ENCODE results near the gene NCOA3. TPM values are rescaled to one million over a fixed set of nuclear protein-coding genes. Genes with fewer than 3 reads are reported as not detected.

The NCOA3 gene
- total and polyA plus RNA-seq, 7 donors: 4.8 to 51.0 (median 22.8) TPM

DNA sequence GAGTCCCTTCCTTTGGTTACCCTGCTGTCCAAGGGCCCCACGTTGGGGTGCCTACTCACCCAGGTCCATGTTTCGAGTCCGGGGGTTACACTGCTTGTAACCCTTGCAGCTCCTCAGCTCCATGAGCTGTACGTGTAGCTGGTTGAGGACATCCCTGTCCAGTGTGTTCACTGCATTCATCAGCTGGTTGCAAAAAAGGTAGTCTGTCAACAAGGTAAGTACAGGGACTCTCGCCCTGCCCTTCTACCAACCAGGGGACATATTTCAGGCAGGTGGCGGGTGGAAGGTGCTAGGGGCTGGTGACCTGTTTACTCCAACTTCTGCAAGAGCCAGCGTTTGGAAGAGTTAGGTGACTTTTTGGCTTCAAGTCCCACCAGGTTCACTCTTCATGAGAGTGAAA, 160.0 kb downstream of the NCOA3 start:
- 92% methylated on average over 7 of the region's 7 CpGs for WGBS, 2 donors
- TF ChIP-seq EP300 (IDR thresholded peaks at IDR 0.05): no peak
- TF ChIP-seq, protein P1, sequence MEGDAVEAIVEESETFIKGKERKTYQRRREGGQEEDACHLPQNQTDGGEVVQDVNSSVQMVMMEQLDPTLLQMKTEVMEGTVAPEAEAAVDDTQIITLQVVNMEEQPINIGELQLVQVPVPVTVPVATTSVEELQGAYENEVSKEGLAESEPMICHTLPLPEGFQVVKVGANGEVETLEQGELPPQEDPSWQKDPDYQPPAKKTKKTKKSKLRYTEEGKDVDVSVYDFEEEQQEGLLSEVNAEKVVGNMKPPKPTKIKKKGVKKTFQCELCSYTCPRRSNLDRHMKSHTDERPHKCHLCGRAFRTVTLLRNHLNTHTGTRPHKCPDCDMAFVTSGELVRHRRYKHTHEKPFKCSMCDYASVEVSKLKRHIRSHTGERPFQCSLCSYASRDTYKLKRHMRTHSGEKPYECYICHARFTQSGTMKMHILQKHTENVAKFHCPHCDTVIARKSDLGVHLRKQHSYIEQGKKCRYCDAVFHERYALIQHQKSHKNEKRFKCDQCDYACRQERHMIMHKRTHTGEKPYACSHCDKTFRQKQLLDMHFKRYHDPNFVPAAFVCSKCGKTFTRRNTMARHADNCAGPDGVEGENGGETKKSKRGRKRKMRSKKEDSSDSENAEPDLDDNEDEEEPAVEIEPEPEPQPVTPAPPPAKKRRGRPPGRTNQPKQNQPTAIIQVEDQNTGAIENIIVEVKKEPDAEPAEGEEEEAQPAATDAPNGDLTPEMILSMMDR (IDR thresholded peaks at IDR 0.05): no peak
- no peak for TF ChIP-seq POLR2A (IDR thresholded peaks at IDR 0.05)
- no peak for TF ChIP-seq POLR2AphosphoS5 (IDR thresholded peaks at IDR 0.05)
- intact Hi-C loops (cut with DNase I): loop anchor here (5.0 kb wide), 2 partner anchors 66 to 126 kb away; partner anchors contain the start of gene SULF2
- Histone ChIP-seq H3K36me3 (peaks cover 0 to 78% (median 12%) of the 10 kb centered on the region in 4 donors), H3K27me3 (no peaks in the 10 kb centered on the region), H3K27ac (no peak overlapping the region), H3K9me3 (no peaks in the 10 kb centered on the region), H3K4me3 (no peak overlapping the region), H3K4me1 (peaks cover 0 to 9% (median 5%) of the 10 kb centered on the region in 4 donors)
- no peak for DNase-seq

DNA sequence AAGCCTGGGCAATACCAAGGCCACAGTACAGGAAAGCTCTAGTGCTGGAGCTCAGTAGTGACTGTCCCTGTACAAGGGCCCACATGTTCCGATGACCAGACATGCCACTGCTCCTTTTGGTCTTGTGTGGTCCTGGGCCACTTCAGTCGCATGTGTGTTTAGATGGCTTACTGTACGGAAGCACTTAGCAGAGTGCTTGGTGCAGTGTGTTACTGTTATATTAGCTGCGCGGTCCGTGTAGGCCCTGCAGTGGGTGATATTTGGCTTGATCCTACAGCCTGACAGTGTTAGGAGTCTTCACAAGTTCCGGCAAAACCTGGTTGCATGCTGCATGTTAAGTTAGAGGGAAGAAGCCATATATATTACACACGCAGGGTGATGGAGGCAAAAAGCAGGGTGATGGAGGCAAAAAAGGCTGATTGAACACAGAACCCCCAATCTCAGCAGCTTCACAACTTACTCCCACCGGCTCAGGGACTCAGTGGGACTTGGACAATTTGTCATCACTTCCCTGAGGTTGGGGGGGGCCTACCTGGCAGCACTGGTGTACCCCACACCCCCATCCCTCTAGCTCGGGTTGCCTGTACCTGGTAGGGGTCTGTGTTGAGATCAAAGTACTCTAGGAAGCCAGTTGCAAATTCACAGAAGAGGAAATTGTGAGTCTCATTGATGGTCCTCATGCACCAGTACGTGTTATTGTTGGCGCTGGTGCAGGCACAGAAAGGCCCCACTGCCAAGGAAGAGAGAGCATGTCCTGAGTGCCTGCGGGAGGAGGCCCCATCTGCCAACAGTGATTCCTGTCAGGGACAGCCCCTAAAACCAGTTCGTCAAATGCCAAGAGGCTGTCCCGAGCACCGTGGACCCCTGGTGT, 161.0 kb downstream of the NCOA3 start:
- H3K36me3 ChIP-seq: peaks cover 0 to 68% (median 12%) of the 10 kb centered on the region in 4 donors
- intact Hi-C loops (cut with DNase I): loop anchor here (5.0 kb wide), 2 partner anchors 65 to 125 kb away; partner anchors contain the start of gene SULF2
- no peak overlapping the region for H3K27ac ChIP-seq
- H3K27me3 ChIP-seq: no peaks in the 10 kb centered on the region
- H3K9me3 ChIP-seq: no peaks in the 10 kb centered on the region
- peaks cover 0 to 9% (median 5%) of the 10 kb centered on the region in 4 donors for H3K4me1 ChIP-seq
- 93 to 94% methylated on average over 16 of the region's 16 CpGs for WGBS, 2 donors
- no peak overlapping the region for H3K4me3 ChIP-seq
- DNase-seq: no peak
- TF ChIP-seq POLR2AphosphoS5 (IDR thresholded peaks at IDR 0.05) (no peak), POLR2A (IDR thresholded peaks at IDR 0.05) (no peak), EP300 (IDR thresholded peaks at IDR 0.05) (no peak)
- TF ChIP-seq, protein P1 (IDR thresholded peaks at IDR 0.05): no peak

DNA sequence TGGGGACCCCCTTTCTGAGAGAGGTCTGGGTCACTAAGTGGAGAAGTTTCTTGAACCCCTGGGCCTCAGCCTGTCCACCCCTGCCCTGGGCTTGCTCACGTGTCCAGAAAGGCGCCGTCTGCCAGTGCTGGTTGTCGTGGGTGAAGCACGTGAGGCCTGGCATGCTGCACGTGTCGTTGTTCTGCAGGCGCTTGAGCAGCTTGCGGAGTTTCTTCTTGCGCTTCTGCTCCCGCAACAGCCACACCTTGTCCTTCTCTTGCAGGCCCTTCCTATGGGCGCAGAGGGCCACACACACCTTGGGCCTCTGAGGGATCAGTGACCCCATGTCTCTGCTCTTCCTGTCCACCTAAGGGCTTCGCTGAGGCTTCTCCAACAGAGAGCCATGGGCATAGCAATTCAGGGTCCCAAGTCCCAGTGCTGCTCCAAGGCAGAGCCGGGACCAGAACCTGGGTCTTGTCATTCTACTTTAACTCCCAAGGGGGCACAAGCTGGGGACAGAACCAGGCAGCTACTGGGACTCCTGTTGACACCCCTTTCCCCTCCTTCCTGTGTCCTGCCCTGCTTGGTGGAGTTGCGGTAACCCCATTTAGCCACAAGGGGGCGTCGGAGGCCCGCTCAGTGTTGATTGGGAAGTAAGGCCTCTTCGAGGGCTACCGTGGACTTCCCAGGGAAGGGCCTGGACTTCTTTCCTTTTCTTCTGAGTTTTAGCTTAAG, 161.8 kb downstream of the NCOA3 start:
- TF ChIP-seq, protein P1 (IDR thresholded peaks at IDR 0.05): peak; percentile 82 to 98 (median 92)
- no peak for TF ChIP-seq EP300 (IDR thresholded peaks at IDR 0.05)
- peak in 1 of 4 donors; percentile 10 for TF ChIP-seq POLR2AphosphoS5 (IDR thresholded peaks at IDR 0.05)
- H3K4me1 ChIP-seq: peaks cover 0 to 9% (median 5%) of the 10 kb centered on the region in 4 donors
- H3K27ac ChIP-seq: no peak overlapping the region
- no peaks in the 10 kb centered on the region for H3K9me3 ChIP-seq
- H3K27me3 ChIP-seq: no peaks in the 10 kb centered on the region
- WGBS, 2 donors: 52 to 60% methylated on average over 20 of the region's 20 CpGs
- H3K36me3 ChIP-seq: peaks cover 0 to 60% (median 12%) of the 10 kb centered on the region in 4 donors
- peak; percentile 88 for DNase-seq
- H3K4me3 ChIP-seq: no peak overlapping the region
- intact Hi-C loops (cut with DNase I): loop anchor here (1.0 to 5.0 kb wide), 3 partner anchors 64 to 958 kb away; partner anchors contain the start of gene SULF2

DNA sequence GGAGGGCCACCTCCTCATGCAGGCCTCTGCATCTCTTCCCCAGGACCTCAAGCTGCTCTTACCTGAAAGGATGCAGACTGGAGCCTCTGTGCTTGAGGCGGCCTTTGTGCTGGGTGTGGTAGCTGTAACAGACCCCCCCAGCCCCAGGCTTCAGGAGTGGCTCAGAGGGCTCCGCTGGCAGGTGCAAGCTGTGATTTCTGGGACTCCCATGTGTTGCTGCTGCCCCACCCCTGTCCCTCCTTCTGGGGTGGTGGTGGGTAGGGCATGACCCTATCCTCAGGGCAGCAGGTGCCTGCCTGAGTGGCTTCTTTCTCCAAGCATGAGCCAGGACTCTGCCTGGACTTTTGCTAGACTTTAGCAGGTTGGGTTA, 162.4 kb downstream of the NCOA3 start:
- no peak overlapping the region for H3K27ac ChIP-seq
- intact Hi-C loops (cut with DNase I): loop anchor here (1.0 to 5.0 kb wide), 3 partner anchors 63 to 957 kb away; partner anchors contain the start of gene SULF2
- no peak for DNase-seq
- no peaks in the 10 kb centered on the region for H3K9me3 ChIP-seq
- no peak overlapping the region for H3K4me3 ChIP-seq
- no peaks in the 10 kb centered on the region for H3K27me3 ChIP-seq
- TF ChIP-seq, protein P1 (IDR thresholded peaks at IDR 0.05): no peak
- TF ChIP-seq POLR2A (IDR thresholded peaks at IDR 0.05): no peak
- no peak for TF ChIP-seq EP300 (IDR thresholded peaks at IDR 0.05)
- no peak for TF ChIP-seq POLR2AphosphoS5 (IDR thresholded peaks at IDR 0.05)
- peaks cover 0 to 55% (median 10%) of the 10 kb centered on the region in 4 donors for H3K36me3 ChIP-seq
- WGBS, 2 donors: 18 to 68% methylated on average over 2 of the region's 2 CpGs
- H3K4me1 ChIP-seq: peaks cover 0 to 9% (median 5%) of the 10 kb centered on the region in 4 donors
